NB4 (cell line): ENCODE data around the gene PHGDH.

Source experiments
- DNase-seq: peaks from one replicate; pipeline ENCODE4 v3.0.0; 2010; ENCODE audit warnings: low read depth
- H3K4me3 ChIP-seq: one replicate; pipeline ENCODE4 v1.5.1; 2011; ENCODE audit warnings: mild to moderate bottlenecking, low read depth, low read length, moderate library complexity
- CTCF ChIP-seq: IDR thresholded peaks from one replicate; pipeline ENCODE4 v1.5.1; 2012; ENCODE audit warnings: low read depth, low read length
- MAX ChIP-seq: IDR thresholded peaks from 2 replicates; pipeline ENCODE4 v1.6.1; 2011; ENCODE audit warnings: low read depth, low read length
- MYC ChIP-seq: IDR thresholded peaks from 2 replicates; pipeline ENCODE4 v1.6.1; 2011; ENCODE audit warnings: low read depth, low read length
- POLR2A ChIP-seq: IDR thresholded peaks from 2 replicates; pipeline ENCODE4 v1.6.1; 2011; ENCODE audit warnings: mild to moderate bottlenecking; ENCODE audit not compliant: insufficient read length; ENCODE audit errors: extremely low read depth

Gene PHGDH

GRCh38 chr1:119744598-119744942 is 32.8 kb downstream of the PHGDH start:
- H3K4me3 ChIP-seq = no peak overlapping the region
- no peak for DNase-seq
- TF ChIP-seq MAX (no peak), POLR2A (no peak), MYC (no peak), CTCF (no peak)

GRCh38 chr1:119745034-119745433 is 33.3 kb downstream of the PHGDH start:
- no peak for DNase-seq
- TF ChIP-seq POLR2A = no peak
- no peak for TF ChIP-seq MYC
- H3K4me3 ChIP-seq = no peak overlapping the region

DNA sequence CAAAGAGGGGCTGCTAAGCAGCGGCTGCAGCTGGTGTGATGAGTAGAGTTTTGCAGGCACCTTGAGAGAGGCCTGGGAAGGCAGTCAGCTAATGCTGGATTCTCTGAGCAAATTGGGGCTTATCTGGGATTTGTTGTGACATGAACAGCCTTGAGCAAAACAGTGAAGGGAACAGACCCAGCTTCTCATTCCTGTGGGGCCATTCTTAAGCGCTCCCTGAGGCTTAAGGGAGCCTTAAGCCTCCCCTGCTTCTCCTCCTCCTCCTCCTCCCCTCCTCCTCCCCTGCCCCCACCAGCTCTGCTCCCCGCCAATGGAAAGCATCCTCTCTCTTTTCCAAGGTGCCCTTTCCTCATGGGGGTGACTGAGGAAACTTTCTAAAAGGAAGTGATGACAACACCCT is 35.7 kb downstream of the PHGDH start:
- no peak overlapping the region for H3K4me3 ChIP-seq
- TF ChIP-seq POLR2A (no peak), CTCF (no peak), MYC (no peak)
- no peak for DNase-seq

GRCh38 chr1:119748040-119748439 is 36.3 kb downstream of the PHGDH start:
- TF ChIP-seq POLR2A = no peak
- H3K4me3 ChIP-seq = no peak overlapping the region
- no peak for DNase-seq

GRCh38 chr1:119752592-119752991 is 40.9 kb downstream of the PHGDH start:
- DNase-seq = no peak
- no peak for TF ChIP-seq MAX
- no peak for TF ChIP-seq POLR2A
- TF ChIP-seq MYC = no peak
- no peak for TF ChIP-seq CTCF
- H3K4me3 ChIP-seq = no peak overlapping the region

GRCh38 chr1:119758584-119758983 is 46.9 kb downstream of the PHGDH start:
- no peak for DNase-seq
- TF ChIP-seq MAX = no peak
- no peak for TF ChIP-seq MYC
- no peak for TF ChIP-seq CTCF
- no peak for TF ChIP-seq POLR2A
- no peak overlapping the region for H3K4me3 ChIP-seq

DNA sequence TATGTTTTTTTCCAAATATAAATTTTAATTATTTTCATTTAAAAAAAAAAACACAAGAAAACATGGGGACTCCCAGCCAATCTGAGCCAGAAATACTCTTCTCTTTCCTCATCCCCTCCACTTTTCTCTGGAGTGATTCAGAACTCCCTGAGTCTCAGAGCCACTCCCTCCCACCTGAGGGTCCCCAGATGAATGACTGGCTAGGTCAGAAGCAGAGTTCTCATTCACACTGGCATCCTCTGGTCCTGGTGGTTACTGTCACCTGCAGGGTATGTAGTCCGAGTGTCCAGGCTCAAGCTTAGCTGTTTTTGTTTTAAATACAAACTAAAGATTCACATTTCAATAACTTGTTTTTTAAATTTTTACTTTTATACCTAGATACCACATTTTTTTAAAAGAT is 50.7 kb downstream of the PHGDH start:
- DNase-seq = no peak
- H3K4me3 ChIP-seq = no peak overlapping the region
- TF ChIP-seq MAX = no peak
- TF ChIP-seq CTCF = no peak
- TF ChIP-seq MYC = no peak
- TF ChIP-seq POLR2A = no peak
